HepG2 (cell line): ENCODE results near the gene ANKRD34C. TPM values are rescaled to one million over a fixed set of nuclear protein-coding genes. Genes with fewer than 3 reads are reported as not detected.

Experiments
- ATAC-seq: fragments of 200-7000 bp; cut with Tn5 transposase; 3 replicates; pipeline ENCODE4 v1.9.1; 2020; ENCODE audit warnings: mild to moderate bottlenecking, moderate library complexity
- BruUV-seq: library from RNA; stranded (reverse); fragments of 400-500 nt; replicated peaks from 2 replicates; lab custom pipeline; 2021; lab: Mats Ljungman, UMichigan
- CTCF ChIA-PET: fragments of 300-600 bp; formaldehyde crosslinking; extraction: SDS; loops from one replicate; lab custom pipeline; 2021; ENCODE audit warnings: low total read pairs, inconsistent platforms, low intra/inter-chr PET ratio; lab: Yijun Ruan, JAX
- POLR2A ChIA-PET: fragments of 350-600 bp; sonication (Branson Sonifier 250); formaldehyde crosslinking; loops from one replicate; lab custom pipeline; 2020; ENCODE audit warnings: antibody characterized with exemption, inconsistent platforms; lab: Yijun Ruan, JAX
- DNase-seq: peaks from one replicate; pipeline ENCODE4 v3.0.0-alpha.2; 2015; ENCODE audit warnings: low spot score
- FAIRE-seq: peaks from 3 replicates; lab custom pipeline; 2011; peaks lifted over from hg19 to GRCh38; lab: Jason Lieb, UNC
- H2AFZ ChIP-seq: one replicate; pipeline ENCODE4 v1.6.1; 2011; ENCODE audit warnings: low read length, inconsistent platforms
- H3K27ac ChIP-seq: fragments of 300-600 bp; 3 replicates; pipeline ENCODE4 v1.8.0; 2011; ENCODE audit warnings: mixed run types, mild to moderate bottlenecking, mixed read lengths, low read length, inconsistent platforms; ENCODE audit not compliant: insufficient read depth; ENCODE audit errors: extremely low read length
- H3K27me3 ChIP-seq, 2 experiments: fragments of 200-600 bp in 1 of 2; 2 replicates in 1 of 2; 3 replicates in 1 of 2; pipeline versions ENCODE4 v1.6.0 to v1.8.0; 2011; ENCODE audit warnings: low read length in 2 of 2, mild to moderate bottlenecking in 2 of 2, moderate library complexity in 2 of 2, inconsistent platforms in 1 of 2; ENCODE audit not compliant: insufficient read depth in 2 of 2, control insufficient read depth in 1 of 2
- H3K36me3 ChIP-seq, 2 experiments: fragments of 200-600 bp in 1 of 2; replicated peaks in 1 of 2; 2 replicates in 1 of 2; 3 replicates in 1 of 2; pipeline versions ENCODE4 v1.5.1 to v1.8.0; 2011; ENCODE audit warnings: low read length in 2 of 2, inconsistent platforms in 1 of 2; ENCODE audit not compliant: insufficient read depth in 2 of 2, control insufficient read depth in 1 of 2
- H3K4me1 ChIP-seq: 2 replicates; pipeline ENCODE4 v1.5.1; 2012; ENCODE audit warnings: low read length, inconsistent platforms; ENCODE audit not compliant: insufficient read depth
- H3K4me2 ChIP-seq: 2 replicates; pipeline ENCODE4 v1.6.0; 2011; ENCODE audit warnings: low read depth, low read length, inconsistent platforms
- H3K4me3 ChIP-seq, 3 experiments: fragments of 200-600 bp in 1 of 3; sonication (generic), shearing (Covaris generic) in 1 of 3; replicated peaks in 1 of 3; 2 replicates each; pipeline ENCODE4 v1.5.1; 2011 to 2016; ENCODE audit warnings: low read length in 3 of 3, inconsistent platforms in 2 of 3, low read depth in 2 of 3, mild to moderate bottlenecking in 2 of 3, control low read depth in 1 of 3, mixed read lengths in 1 of 3; ENCODE audit not compliant: insufficient read depth in 1 of 3
- H3K79me2 ChIP-seq: one replicate; pipeline ENCODE4 v1.6.1; 2011; ENCODE audit warnings: low read length, inconsistent platforms; ENCODE audit not compliant: insufficient read depth
- H3K9ac ChIP-seq: 2 replicates; pipeline ENCODE4 v1.6.0; 2011; ENCODE audit warnings: mild to moderate bottlenecking, low read depth, low read length, inconsistent platforms; ENCODE audit not compliant: insufficient read depth
- H3K9me3 ChIP-seq: 2 replicates; pipeline ENCODE4 v1.5.1; 2012; ENCODE audit warnings: mild to moderate bottlenecking, low read length
- H4K20me1 ChIP-seq: 2 replicates; pipeline ENCODE4 v1.6.0; 2011; ENCODE audit warnings: inconsistent platforms, mild to moderate bottlenecking, low read length, moderate library complexity; ENCODE audit not compliant: insufficient read depth
- CAMTA2 ChIP-seq: sonication (generic); formaldehyde crosslinking; IDR thresholded peaks from 2 replicates; pipeline ENCODE4 v1.4.0; 2020; ENCODE audit warnings: mild to moderate bottlenecking, missing genetic modification reagents, borderline replicate concordance
- MTA3 ChIP-seq: sonication (generic); formaldehyde crosslinking; IDR thresholded peaks from 2 replicates; pipeline ENCODE4 v1.4.0; 2020; ENCODE audit warnings: missing genetic modification reagents
- TBP ChIP-seq: sonication (generic); formaldehyde crosslinking; IDR thresholded peaks from 2 replicates; pipeline ENCODE4 v1.5.0; 2020; ENCODE audit warnings: missing genetic modification reagents
- WGBS: methylation state at CpG from one replicate; pipeline ENCODE4 v1.1.6; 2017; ENCODE audit warnings: low lambda C conversion rate; 5-methylcytosine and 5-hydroxymethylcytosine counted together
- in situ Hi-C: cut with HindIII; loops from 2 replicates; pipeline ENCODE4 v1.10.0; 2017; ENCODE audit warnings: low pct_unique_long_range_greater_than_20kb; ENCODE audit not compliant: extremely low pct_ligation_motif_present
- intact Hi-C: fragments of 100-400 bp; cut with micrococcal nuclease; formaldehyde crosslinking; loops from one replicate; pipeline ENCODE4 v1.10.0; 2022; ENCODE audit not compliant: unreplicated experiment
- polyA plus RNA-seq, 8 experiments: library from polyadenylated mRNA; depleted of rRNA in 3 of 8; stranded (reverse) in 7 of 8; unstranded in 1 of 8; fragments of >200 nt; fragmentation: Illumina TruSeq in 4 of 8; extraction: Trizol in 4 of 8; gene quantifications; 2 replicates each; pipeline versions ENCODE4 v1.2.1 to v1.2.3, GENCODE V29; 2011 to 2016; ENCODE audit warnings: low read depth in 4 of 8, missing spikeins in 1 of 8, mixed read lengths in 1 of 8; ENCODE audit not compliant: insufficient read depth in 1 of 8
- total RNA-seq, 5 experiments: library from RNA; depleted of rRNA; stranded (reverse); fragments of >200 nt; fragmentation: Illumina TruSeq; extraction: Trizol; gene quantifications; 2 replicates each; pipeline ENCODE4 v1.2.3, GENCODE V29; 2016; ENCODE audit warnings: low read depth in 1 of 5
- TF ChIP-seq, protein P1 (sequence below), 2 experiments: fragments of 450-650 bp in 1 of 2; sonication (generic) in 1 of 2; formaldehyde crosslinking in 1 of 2; IDR thresholded peaks; 2 replicates each; pipeline versions ENCODE4 v1.6.1 to v1.8.0; 2016 to 2022; ENCODE audit warnings: antibody characterized with exemption in 1 of 2, mild to moderate bottlenecking in 1 of 2, missing genetic modification reagents in 1 of 2

ANKRD34C gene
- total and polyA plus RNA-seq, 2 of the 13 experiments (the other 11 are each of a cell fraction or from before 2014, with no cell fraction given): not detected

- Histone ChIP-seq H2AFZ (no peak overlapping the region), H4K20me1 (no peaks in the 10 kb centered on the region; the same call in 1 of the 2 replicates), H3K27me3 (no peaks in the 10 kb centered on the region; a peak in 1 of 5 replicates), H3K36me3 (peaks cover 1 to 9% of the 10 kb centered on the region in 2 experiments; a peak in 3 of 5 replicates), H3K79me2 (peaks cover 22% of the 10 kb centered on the region), H3K4me1 (peaks cover 28% of the 10 kb centered on the region), H3K27ac (no peak overlapping the region), H3K4me2 (no peak overlapping the region), H3K9ac (no peak overlapping the region), H3K4me3 (no peak overlapping the region), H3K9me3 (no peaks in the 10 kb centered on the region)
- TF ChIP-seq, protein P1, sequence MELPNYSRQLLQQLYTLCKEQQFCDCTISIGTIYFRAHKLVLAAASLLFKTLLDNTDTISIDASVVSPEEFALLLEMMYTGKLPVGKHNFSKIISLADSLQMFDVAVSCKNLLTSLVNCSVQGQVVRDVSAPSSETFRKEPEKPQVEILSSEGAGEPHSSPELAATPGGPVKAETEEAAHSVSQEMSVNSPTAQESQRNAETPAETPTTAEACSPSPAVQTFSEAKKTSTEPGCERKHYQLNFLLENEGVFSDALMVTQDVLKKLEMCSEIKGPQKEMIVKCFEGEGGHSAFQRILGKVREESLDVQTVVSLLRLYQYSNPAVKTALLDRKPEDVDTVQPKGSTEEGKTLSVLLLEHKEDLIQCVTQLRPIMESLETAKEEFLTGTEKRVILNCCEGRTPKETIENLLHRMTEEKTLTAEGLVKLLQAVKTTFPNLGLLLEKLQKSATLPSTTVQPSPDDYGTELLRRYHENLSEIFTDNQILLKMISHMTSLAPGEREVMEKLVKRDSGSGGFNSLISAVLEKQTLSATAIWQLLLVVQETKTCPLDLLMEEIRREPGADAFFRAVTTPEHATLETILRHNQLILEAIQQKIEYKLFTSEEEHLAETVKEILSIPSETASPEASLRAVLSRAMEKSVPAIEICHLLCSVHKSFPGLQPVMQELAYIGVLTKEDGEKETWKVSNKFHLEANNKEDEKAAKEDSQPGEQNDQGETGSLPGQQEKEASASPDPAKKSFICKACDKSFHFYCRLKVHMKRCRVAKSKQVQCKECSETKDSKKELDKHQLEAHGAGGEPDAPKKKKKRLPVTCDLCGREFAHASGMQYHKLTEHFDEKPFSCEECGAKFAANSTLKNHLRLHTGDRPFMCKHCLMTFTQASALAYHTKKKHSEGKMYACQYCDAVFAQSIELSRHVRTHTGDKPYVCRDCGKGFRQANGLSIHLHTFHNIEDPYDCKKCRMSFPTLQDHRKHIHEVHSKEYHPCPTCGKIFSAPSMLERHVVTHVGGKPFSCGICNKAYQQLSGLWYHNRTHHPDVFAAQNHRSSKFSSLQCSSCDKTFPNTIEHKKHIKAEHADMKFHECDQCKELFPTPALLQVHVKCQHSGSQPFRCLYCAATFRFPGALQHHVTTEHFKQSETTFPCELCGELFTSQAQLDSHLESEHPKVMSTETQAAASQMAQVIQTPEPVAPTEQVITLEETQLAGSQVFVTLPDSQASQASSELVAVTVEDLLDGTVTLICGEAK (IDR thresholded peaks at IDR 0.05): no peak
- TF ChIP-seq, protein P1 (CRISPR knock-in tag; IDR thresholded peaks at IDR 0.05): no peak
- TF ChIP-seq TBP (CRISPR knock-in tag) (no peak), MTA3 (no peak), CAMTA2 (CRISPR knock-in tag) (no peak)
- WGBS: 28% methylated on average over 2 of the region's 2 CpGs
- DNase-seq (no peak), FAIRE-seq (no peak), ATAC-seq (no peak)
- in situ Hi-C loops (no loop called here), intact Hi-C loops (no loop called here)
- ChIA-PET CTCF (no interaction called here), POLR2A (no interaction called here)
- BruUV-seq: no TSS peak
These were observed 26.4 kb downstream of the ANKRD34C start for GRCh38 chr15:79308874-79309273.
